ENCODE results near the gene DCHS1. TPM values are rescaled to one million over a fixed set of nuclear protein-coding genes. Genes with fewer than 3 reads are reported as not detected.
A peak's percentile ranks its signal among the peaks of the same experiment; 100 is the strongest.

DCHS1 gene
- total and polyA plus RNA-seq, 9 of the 15 experiments (the other 6 are each of a cell fraction or from before 2014, with no cell fraction given), result 0.04 to 0.49 (median 0.14) TPM; not detected in 2

DNA sequence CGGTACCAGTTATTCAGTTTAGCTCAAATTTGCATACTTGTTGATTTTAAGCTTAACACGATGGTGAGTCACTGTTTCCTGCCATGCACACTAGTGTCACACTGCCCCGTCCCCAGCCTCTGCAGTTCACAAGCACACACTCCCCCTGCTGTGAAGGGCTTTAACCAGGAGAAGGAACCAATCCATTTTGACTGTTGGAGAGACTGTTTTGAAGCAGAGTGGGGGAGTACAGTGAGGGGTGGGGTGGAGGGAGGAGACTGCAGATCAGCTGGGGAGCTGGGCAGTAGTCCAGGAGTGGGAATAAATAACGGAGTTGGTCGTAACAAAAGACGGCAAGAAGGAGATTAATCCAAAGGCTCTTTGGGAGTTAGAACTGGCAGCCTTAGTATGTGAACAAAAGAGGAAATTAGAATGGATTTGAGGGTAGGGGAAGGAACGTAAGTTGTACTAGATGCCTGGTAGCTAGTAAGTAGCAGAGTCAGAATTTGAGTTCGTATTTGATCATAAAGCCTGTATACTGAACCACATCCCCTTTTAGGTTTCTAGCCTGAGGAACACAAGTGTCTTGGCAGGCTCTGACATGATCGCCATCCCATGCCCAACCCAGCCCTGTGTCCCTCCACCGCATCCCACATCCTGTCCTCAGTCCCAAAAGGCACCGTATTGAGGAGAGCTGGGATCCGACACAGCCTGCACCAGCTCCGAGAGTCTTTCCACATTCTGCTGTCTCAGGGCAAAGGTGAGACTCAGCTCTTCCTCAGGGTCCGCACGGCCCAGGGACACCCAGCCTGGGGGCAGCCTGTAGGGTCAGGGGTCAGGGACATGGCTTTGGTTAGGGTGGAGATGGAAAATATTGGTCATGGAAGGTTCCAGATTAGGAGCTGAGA, 37.2 kb downstream of the DCHS1 start (continued):
- TF ChIP-seq RBM22 (IDR thresholded peaks at IDR 0.05; ENCODE audit: low read depth, low read length, poor library complexity, severe bottlenecking), result no peak
- TF ChIP-seq POLR3G (IDR thresholded peaks at IDR 0.05; ENCODE audit: extremely low read depth, insufficient read length, insufficient replicate concordance), result no peak
- no peak for TF ChIP-seq PURB (CRISPR knock-in tag; IDR thresholded peaks at IDR 0.05; ENCODE audit: low read depth)
- no peak for TF ChIP-seq ZNF76 (CRISPR knock-in tag; IDR thresholded peaks at IDR 0.05; ENCODE audit: borderline replicate concordance)
- no peak for TF ChIP-seq HOXB6 (CRISPR knock-in tag; IDR thresholded peaks at IDR 0.05; ENCODE audit: borderline replicate concordance)
- TF ChIP-seq C11orf30 (IDR thresholded peaks at IDR 0.05; ENCODE audit: low read depth), result peak; percentile 31
- TF ChIP-seq, protein P1, sequence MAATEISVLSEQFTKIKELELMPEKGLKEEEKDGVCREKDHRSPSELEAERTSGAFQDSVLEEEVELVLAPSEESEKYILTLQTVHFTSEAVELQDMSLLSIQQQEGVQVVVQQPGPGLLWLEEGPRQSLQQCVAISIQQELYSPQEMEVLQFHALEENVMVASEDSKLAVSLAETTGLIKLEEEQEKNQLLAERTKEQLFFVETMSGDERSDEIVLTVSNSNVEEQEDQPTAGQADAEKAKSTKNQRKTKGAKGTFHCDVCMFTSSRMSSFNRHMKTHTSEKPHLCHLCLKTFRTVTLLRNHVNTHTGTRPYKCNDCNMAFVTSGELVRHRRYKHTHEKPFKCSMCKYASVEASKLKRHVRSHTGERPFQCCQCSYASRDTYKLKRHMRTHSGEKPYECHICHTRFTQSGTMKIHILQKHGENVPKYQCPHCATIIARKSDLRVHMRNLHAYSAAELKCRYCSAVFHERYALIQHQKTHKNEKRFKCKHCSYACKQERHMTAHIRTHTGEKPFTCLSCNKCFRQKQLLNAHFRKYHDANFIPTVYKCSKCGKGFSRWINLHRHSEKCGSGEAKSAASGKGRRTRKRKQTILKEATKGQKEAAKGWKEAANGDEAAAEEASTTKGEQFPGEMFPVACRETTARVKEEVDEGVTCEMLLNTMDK (IDR thresholded peaks at IDR 0.05; ENCODE audit: borderline replicate concordance, insufficient read depth, low read depth, low read length, poor library complexity, severe bottlenecking), result peak; percentile 13
- TF ChIP-seq STAT5A (IDR thresholded peaks at IDR 0.05; ENCODE audit: borderline replicate concordance, low read length), result no peak
- TF ChIP-seq PHTF2 (CRISPR knock-in tag; IDR thresholded peaks at IDR 0.05), result no peak
- TF ChIP-seq ZNF253 (CRISPR knock-in tag; conservative IDR thresholded peaks at IDR 0.05), result no peak
- 0 out of 4 replicates have a peak, but pooled peaks of 1 of the 2 experiments have one; percentile 15 for TF ChIP-seq TBL1XR1 (IDR thresholded peaks at IDR 0.05; ENCODE audit: low read length in 2 of 2)
- no peak for TF ChIP-seq ZNF561 (CRISPR knock-in tag; conservative IDR thresholded peaks at IDR 0.05)
- TF ChIP-seq, protein P2, sequence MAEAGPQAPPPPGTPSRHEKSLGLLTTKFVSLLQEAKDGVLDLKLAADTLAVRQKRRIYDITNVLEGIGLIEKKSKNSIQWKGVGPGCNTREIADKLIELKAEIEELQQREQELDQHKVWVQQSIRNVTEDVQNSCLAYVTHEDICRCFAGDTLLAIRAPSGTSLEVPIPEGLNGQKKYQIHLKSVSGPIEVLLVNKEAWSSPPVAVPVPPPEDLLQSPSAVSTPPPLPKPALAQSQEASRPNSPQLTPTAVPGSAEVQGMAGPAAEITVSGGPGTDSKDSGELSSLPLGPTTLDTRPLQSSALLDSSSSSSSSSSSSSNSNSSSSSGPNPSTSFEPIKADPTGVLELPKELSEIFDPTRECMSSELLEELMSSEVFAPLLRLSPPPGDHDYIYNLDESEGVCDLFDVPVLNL (CRISPR knock-in tag; IDR thresholded peaks at IDR 0.05; ENCODE audit: low read depth), result no peak
- TF ChIP-seq TRIM24 (IDR thresholded peaks at IDR 0.05), result peak in 1 of 2 experiments; percentile 25; a peak in 2 of 4 replicates
- TF ChIP-seq, protein P3, sequence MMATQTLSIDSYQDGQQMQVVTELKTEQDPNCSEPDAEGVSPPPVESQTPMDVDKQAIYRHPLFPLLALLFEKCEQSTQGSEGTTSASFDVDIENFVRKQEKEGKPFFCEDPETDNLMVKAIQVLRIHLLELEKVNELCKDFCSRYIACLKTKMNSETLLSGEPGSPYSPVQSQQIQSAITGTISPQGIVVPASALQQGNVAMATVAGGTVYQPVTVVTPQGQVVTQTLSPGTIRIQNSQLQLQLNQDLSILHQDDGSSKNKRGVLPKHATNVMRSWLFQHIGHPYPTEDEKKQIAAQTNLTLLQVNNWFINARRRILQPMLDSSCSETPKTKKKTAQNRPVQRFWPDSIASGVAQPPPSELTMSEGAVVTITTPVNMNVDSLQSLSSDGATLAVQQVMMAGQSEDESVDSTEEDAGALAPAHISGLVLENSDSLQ (IDR thresholded peaks at IDR 0.05), result no peak
- TF ChIP-seq RFX7 (CRISPR knock-in tag; IDR thresholded peaks at IDR 0.05), result no peak
- no peak for TF ChIP-seq U2AF2 (optimal IDR thresholded peaks at IDR 0.05; ENCODE audit: low read depth, low read length)
- TF ChIP-seq, protein P4, sequence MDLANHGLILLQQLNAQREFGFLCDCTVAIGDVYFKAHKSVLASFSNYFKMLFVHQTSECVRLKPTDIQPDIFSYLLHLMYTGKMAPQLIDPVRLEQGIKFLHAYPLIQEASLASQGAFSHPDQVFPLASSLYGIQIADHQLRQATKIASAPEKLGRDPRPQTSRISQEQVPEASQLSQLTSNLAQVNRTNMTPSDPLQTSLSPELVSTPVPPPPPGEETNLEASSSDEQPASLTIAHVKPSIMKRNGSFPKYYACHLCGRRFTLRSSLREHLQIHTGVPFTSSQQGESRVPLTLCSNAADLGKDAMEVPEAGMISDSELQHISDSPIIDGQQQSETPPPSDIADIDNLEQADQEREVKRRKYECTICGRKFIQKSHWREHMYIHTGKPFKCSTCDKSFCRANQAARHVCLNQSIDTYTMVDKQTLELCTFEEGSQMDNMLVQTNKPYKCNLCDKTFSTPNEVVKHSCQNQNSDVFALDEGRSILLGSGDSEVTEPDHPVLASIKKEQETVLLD (IDR thresholded peaks at IDR 0.05), result 0 out of 2 replicates have a peak, but pooled peaks have one; percentile 50
- no peak for TF ChIP-seq ZNF740 (CRISPR knock-in tag; IDR thresholded peaks at IDR 0.05)
- TF ChIP-seq ZNF740 (tag; IDR thresholded peaks at IDR 0.05), result peak in 1 of 2 experiments; percentile 77; a peak in 1 of 4 replicates
- TF ChIP-seq GABPB2 (CRISPR knock-in tag; conservative IDR thresholded peaks at IDR 0.05), result no peak

All from K562 (cell line).